Lower lobe of right lung (tissue), 2 donors: ENCODE data around the gene FGD2. TPM values are rescaled to one million over a fixed set of nuclear protein-coding genes. Genes with fewer than 3 reads are reported as not detected.
A peak's percentile ranks its signal among the peaks of the same experiment; 100 is the strongest.

ENCODE experiments used
- ATAC-seq, 2 donors: fragments of 200-7000 bp; cut with Tn5 transposase; one replicate each; pipeline ENCODE4 v1.9.1; 2020 to 2022; ENCODE audit warnings: mild to moderate bottlenecking in 2 of 2, moderate library complexity in 2 of 2
- DNase-seq: peaks from one replicate; pipeline ENCODE4 v3.0.0-alpha.2; 2020
- H3K27ac ChIP-seq: fragments of 200-600 bp; one replicate; pipeline ENCODE4 v1.8.0; 2022
- H3K27me3 ChIP-seq: fragments of 200-600 bp; one replicate; pipeline ENCODE4 v1.8.0; 2022; ENCODE audit warnings: low read depth
- H3K36me3 ChIP-seq: fragments of 200-600 bp; one replicate; pipeline ENCODE4 v1.8.0; 2022; ENCODE audit warnings: mild to moderate bottlenecking
- H3K4me1 ChIP-seq: fragments of 200-600 bp; one replicate; pipeline ENCODE4 v1.8.0; 2022
- H3K4me3 ChIP-seq: fragments of 200-600 bp; one replicate; pipeline ENCODE4 v1.8.0; 2022; ENCODE audit warnings: mild to moderate bottlenecking
- H3K9me3 ChIP-seq: fragments of 200-600 bp; one replicate; pipeline ENCODE4 v1.8.0; 2022
- intact Hi-C: fragments of 100-400 bp; cut with DNase I; formaldehyde crosslinking; loops from one replicate; pipeline ENCODE4 v1.11.0; 2022
- total RNA-seq: library from RNA; stranded (reverse); fragmentation: NEBNext Ultra II Directional; extraction: Animal tissue kit (Norgen Biotek cat#: 25700); gene quantifications from one replicate; pipeline ENCODE4 v1.2.1, GENCODE V29; 2021
- TF ChIP-seq, protein P1 (sequence below): fragments of 200-600 bp; IDR thresholded peaks from one replicate; pipeline ENCODE4 v1.8.0; 2022; ENCODE audit warnings: antibody characterized with exemption, mild to moderate bottlenecking
- donor health status: DM: no; HTN: yes; CAD: no; lungs with severe emphysema.

FGD2 gene
- total RNA-seq, 1 donor from 2014 or later: 103 TPM

DNA sequence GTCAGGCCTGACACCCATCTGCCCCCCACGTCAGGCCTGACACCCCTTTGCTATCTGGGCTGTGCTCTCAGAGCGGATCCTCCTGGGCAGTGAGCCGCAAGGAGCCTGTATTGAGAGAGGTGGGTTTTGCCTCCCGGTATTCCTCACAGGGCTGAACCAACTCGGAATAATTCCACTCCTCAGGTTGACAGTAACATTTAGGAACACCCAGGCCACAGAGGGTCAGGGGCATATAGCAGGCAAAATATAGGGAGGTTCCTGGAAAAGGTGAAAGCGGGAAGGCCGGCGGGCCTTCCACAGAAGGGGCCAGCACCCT, 6.8 kb upstream of the FGD2 start:
- TF ChIP-seq, protein P1, sequence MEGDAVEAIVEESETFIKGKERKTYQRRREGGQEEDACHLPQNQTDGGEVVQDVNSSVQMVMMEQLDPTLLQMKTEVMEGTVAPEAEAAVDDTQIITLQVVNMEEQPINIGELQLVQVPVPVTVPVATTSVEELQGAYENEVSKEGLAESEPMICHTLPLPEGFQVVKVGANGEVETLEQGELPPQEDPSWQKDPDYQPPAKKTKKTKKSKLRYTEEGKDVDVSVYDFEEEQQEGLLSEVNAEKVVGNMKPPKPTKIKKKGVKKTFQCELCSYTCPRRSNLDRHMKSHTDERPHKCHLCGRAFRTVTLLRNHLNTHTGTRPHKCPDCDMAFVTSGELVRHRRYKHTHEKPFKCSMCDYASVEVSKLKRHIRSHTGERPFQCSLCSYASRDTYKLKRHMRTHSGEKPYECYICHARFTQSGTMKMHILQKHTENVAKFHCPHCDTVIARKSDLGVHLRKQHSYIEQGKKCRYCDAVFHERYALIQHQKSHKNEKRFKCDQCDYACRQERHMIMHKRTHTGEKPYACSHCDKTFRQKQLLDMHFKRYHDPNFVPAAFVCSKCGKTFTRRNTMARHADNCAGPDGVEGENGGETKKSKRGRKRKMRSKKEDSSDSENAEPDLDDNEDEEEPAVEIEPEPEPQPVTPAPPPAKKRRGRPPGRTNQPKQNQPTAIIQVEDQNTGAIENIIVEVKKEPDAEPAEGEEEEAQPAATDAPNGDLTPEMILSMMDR: no peak
- intact Hi-C loops: no loop called here
- Histone ChIP-seq H3K4me1 (peaks cover 21% of the 10 kb centered on the region), H3K27me3 (no peaks in the 10 kb centered on the region), H3K27ac (peak overlapping the region; percentile 86), H3K9me3 (no peaks in the 10 kb centered on the region), H3K4me3 (no peak overlapping the region), H3K36me3 (no peaks in the 10 kb centered on the region)
- ATAC-seq: no peak
- no peak for DNase-seq

GRCh38 chr6:36999061-36999750, 6.2 kb upstream of the FGD2 start:
- Histone ChIP-seq H3K36me3 (no peaks in the 10 kb centered on the region), H3K4me3 (no peak overlapping the region), H3K27ac (peak overlapping the region; percentile 86), H3K4me1 (peaks cover 21% of the 10 kb centered on the region), H3K27me3 (no peaks in the 10 kb centered on the region), H3K9me3 (no peaks in the 10 kb centered on the region)
- ATAC-seq (no peak), DNase-seq (no peak)
- intact Hi-C loops: no loop called here
- TF ChIP-seq, protein P1: no peak

DNA sequence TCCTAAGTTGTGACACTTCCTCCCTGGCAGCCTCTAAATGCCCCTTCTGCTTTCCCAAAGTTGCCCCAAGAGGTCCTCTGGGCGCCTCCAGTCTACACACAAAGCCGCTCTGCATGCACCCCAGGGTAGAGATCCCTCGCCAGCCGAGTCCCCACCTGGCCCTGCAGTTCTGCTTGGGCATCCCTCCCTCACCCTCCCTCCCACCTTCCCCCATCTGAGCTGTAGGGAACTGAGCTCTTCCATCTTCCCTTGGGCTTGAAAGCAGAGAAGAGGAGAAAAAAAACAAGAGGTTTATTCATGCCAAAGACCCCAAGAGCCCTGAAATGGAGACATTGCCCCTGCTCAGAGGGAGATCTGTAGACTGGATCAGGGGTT, 5.7 kb upstream of the FGD2 start:
- ATAC-seq (no peak), DNase-seq (no peak)
- intact Hi-C loops: no loop called here
- no peaks in the 10 kb centered on the region for H3K27me3 ChIP-seq
- TF ChIP-seq, protein P1: no peak
- H3K27ac ChIP-seq: no peak overlapping the region
- H3K4me3 ChIP-seq: no peak overlapping the region
- peaks cover 21% of the 10 kb centered on the region for H3K4me1 ChIP-seq
- H3K36me3 ChIP-seq: no peaks in the 10 kb centered on the region
- no peaks in the 10 kb centered on the region for H3K9me3 ChIP-seq

DNA sequence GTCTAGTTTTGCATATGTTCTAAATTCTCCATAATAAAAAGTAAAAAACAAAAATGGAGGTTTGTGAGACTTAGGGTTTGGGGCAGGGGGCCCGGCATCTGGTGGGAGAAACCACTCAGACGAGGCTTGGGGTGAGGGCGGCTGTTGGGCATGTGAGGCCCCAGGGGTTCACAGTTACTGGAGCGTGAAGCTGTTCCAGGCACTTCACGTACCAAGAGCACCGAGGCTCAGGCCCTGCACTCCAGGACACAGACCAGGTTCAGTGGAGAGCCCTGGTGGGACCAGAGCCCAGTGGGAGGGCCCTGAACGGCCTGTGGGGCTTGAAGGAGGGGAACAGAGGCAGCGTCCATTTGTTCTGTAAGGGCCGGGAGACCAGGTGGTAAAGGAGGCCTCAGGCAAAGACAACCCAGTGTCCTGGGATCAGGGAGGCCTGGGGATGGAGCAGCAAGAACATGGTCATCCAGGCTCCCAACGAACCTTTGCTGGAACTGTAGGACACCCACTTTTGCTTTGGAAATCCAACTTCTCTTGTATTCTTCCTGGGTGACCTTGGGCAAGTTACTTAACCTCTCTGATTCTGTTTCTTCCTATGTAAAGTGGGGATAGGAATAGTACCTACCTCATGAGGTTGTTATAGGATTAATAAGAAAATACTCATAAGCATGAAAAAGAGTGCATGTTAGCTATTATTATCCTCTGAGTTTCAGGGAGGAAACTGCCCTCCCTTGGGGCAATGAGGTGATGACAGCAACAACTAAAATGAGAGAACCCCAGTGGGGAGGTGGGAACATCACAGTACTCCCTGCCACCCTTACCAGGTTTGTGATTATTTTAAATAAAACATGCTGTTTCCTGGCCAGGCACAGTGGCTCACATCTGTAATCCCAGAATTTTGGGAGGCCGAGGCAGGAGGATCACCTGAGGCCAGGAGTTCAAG, 1.1 kb upstream of the FGD2 start:
- H3K27ac ChIP-seq: no peak overlapping the region
- intact Hi-C loops: no loop called here

DNA sequence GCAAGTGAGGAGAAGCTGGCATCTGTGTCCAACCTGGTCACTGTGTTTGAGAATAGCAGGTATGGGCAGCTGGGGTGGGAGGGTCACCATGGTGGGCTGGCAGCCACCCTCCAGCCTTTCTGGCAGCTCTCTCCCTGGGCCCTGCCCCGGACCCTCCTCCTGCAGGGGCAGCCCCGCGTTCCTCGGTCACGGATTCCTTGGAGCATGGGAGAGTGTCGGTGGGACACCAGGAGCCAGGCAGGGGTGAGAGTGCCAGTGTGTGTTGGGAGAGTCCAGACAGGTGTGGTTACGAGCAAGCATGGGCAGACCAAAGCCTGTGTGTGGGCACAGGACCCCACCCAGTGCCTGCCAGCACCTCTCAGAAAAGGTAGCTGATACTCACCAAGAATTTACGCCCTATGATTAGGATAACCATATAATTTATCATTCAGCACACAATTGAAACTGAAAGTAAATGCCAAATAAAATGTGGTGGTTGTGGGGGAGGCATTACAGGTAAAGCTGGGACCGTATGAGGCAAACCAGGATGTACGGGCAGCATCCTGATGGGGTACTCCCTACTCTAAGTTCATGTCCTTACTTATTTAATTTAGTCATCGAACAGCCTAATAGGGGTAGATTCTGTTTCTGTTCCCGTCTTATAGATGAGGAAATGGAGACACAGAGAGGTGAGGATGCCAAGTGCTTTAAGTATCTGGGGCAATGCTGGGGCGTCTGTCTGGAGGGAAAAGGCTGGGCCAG, 542 bp downstream of the FGD2 start:
- intact Hi-C loops: no loop called here
- Histone ChIP-seq H3K36me3 (peaks cover 8% of the 10 kb centered on the region), H3K4me3 (peak overlapping the region; percentile 58), H3K4me1 (no peaks in the 10 kb centered on the region), H3K27ac (peak overlapping the region; percentile 62), H3K27me3 (no peaks in the 10 kb centered on the region), H3K9me3 (no peaks in the 10 kb centered on the region)
- TF ChIP-seq, protein P1: no peak
- DNase-seq (no peak), ATAC-seq (no peak)

More for the DNA sequence above, 1.1 kb upstream of the FGD2 start:
- Histone ChIP-seq H3K9me3 (no peaks in the 10 kb centered on the region), H3K27me3 (no peaks in the 10 kb centered on the region), H3K4me1 (no peaks in the 10 kb centered on the region), H3K4me3 (no peak overlapping the region), H3K36me3 (no peaks in the 10 kb centered on the region)
- TF ChIP-seq, protein P1: no peak
- no peak for DNase-seq
- no peak for ATAC-seq
